Measurements from ENCODE around the gene GM2A.

DNA sequence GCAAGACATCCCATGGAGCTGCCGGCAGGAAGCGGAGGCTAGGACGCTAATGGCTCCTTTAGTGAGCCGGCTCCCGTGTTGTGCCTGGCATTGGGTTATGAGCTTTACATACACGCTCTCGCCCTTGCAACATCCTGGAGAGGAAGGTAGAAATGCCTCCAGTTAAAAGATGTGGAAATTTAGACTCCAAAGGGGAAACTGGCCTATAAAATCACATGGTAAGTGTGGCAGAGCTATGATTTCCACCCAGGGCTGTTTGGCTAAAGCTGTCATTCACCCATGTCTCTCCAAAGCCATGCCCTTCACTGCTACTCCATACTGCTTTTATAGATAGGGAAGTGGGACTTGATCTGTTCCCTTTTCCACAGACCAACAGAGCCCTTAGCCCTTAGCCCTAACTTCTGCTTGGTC is 5.2 kb downstream of the GM2A start:
- no peak for TF ChIP-seq POLR2A (IDR thresholded peaks at IDR 0.05)
- TF ChIP-seq, protein P1, sequence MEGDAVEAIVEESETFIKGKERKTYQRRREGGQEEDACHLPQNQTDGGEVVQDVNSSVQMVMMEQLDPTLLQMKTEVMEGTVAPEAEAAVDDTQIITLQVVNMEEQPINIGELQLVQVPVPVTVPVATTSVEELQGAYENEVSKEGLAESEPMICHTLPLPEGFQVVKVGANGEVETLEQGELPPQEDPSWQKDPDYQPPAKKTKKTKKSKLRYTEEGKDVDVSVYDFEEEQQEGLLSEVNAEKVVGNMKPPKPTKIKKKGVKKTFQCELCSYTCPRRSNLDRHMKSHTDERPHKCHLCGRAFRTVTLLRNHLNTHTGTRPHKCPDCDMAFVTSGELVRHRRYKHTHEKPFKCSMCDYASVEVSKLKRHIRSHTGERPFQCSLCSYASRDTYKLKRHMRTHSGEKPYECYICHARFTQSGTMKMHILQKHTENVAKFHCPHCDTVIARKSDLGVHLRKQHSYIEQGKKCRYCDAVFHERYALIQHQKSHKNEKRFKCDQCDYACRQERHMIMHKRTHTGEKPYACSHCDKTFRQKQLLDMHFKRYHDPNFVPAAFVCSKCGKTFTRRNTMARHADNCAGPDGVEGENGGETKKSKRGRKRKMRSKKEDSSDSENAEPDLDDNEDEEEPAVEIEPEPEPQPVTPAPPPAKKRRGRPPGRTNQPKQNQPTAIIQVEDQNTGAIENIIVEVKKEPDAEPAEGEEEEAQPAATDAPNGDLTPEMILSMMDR (IDR thresholded peaks at IDR 0.05) = no peak
